ENCODE data around the gene KRTAP4-16.

GRCh38 chr17:41103896-41104295 lies 1.9 kb upstream of the KRTAP4-16 start:
- TF ChIP-seq CTCF (IDR thresholded peaks at IDR 0.05; ENCODE audit: borderline replicate concordance, extremely low read depth, low read length, poor library complexity, severe bottlenecking) (no peak), EZH2 (IDR thresholded peaks at IDR 0.05; ENCODE audit: borderline replicate concordance, low read depth, low read length, severe bottlenecking) (no peak)
